Calu3 (cell line): ENCODE results near the gene FAM222A. TPM values are rescaled to one million over a fixed set of nuclear protein-coding genes. Genes with fewer than 3 reads are reported as not detected.

Source experiments
- BruUV-seq: library from RNA; stranded (reverse); fragments of 400-500 nt; replicated peaks from 2 replicates; lab custom pipeline; 2021; lab: Mats Ljungman, UMichigan
- CTCF ChIA-PET: fragments of 300-600 bp; sonication (Branson Sonifier 250); formaldehyde crosslinking; loops from one replicate; lab custom pipeline; 2022; ENCODE audit warnings: antibody characterized with exemption; lab: Charles Lee
- DNase-seq: peaks from one replicate; pipeline ENCODE4 v3.0.0; 2022
- H3K27ac Mint-ChIP-seq: one replicate; pipeline ENCODE4 v1.8.0; 2022; ENCODE audit warnings: mixed read lengths; ENCODE audit not compliant: unreplicated experiment
- H3K27me3 Mint-ChIP-seq: one replicate; pipeline ENCODE4 v1.8.0; 2022; ENCODE audit warnings: mixed read lengths; ENCODE audit not compliant: unreplicated experiment
- H3K36me3 Mint-ChIP-seq: one replicate; pipeline ENCODE4 v1.8.0; 2022; ENCODE audit warnings: mild to moderate bottlenecking, moderate library complexity, mixed read lengths; ENCODE audit not compliant: insufficient read depth, unreplicated experiment
- H3K4me1 Mint-ChIP-seq: one replicate; pipeline ENCODE4 v1.8.0; 2022; ENCODE audit warnings: mild to moderate bottlenecking, low read depth, mixed read lengths; ENCODE audit not compliant: unreplicated experiment
- H3K4me3 Mint-ChIP-seq: one replicate; pipeline ENCODE4 v1.8.0; 2022; ENCODE audit warnings: mild to moderate bottlenecking, low read depth, moderate library complexity, mixed read lengths; ENCODE audit not compliant: unreplicated experiment
- H3K9me3 Mint-ChIP-seq: one replicate; pipeline ENCODE4 v1.8.0; 2022; ENCODE audit warnings: low read depth, mixed read lengths; ENCODE audit not compliant: unreplicated experiment
- CTCF ChIP-seq: fragments of 200-600 bp; IDR thresholded peaks from one replicate; pipeline ENCODE4 v1.8.0; 2022; ENCODE audit warnings: antibody characterized with exemption; ENCODE audit not compliant: unreplicated experiment
- intact Hi-C: fragments of 100-400 bp; cut with micrococcal nuclease; formaldehyde crosslinking; loops from one replicate; pipeline ENCODE4 v1.10.0; 2022; ENCODE audit not compliant: unreplicated experiment
- total RNA-seq: library from RNA; stranded (reverse); gene quantifications from 2 replicates; pipeline ENCODE4 v1.2.3, GENCODE V29; 2022

The FAM222A gene
- total RNA-seq, 1 experiment from 2014 or later = 2.4 TPM

GRCh38 chr12:109762673-109763191 is 49.1 kb downstream of the FAM222A start:
- no TSS peak for BruUV-seq
- TF ChIP-seq CTCF = no peak
- peaks cover 11% of the 10 kb centered on the region for H3K36me3 Mint-ChIP-seq
- DNase-seq = no peak
- no peaks in the 10 kb centered on the region for H3K9me3 Mint-ChIP-seq
- H3K4me1 Mint-ChIP-seq = peaks cover 7% of the 10 kb centered on the region
- intact Hi-C loops = no loop called here
- no peak overlapping the region for H3K4me3 Mint-ChIP-seq
- peaks cover under 1% of the 10 kb centered on the region for H3K27me3 Mint-ChIP-seq
- no peak overlapping the region for H3K27ac Mint-ChIP-seq
- CTCF ChIA-PET = interaction anchor here (0.5 to 1.4 kb wide), 5 partner anchors 10 to 1866 kb away, joined by 3 to 11 read pairs (median 4); no protein-coding TSS in a partner anchor

- intact Hi-C loops = no loop called here
- Mint-ChIP-seq H3K27ac (peak overlapping the region; percentile 33), H3K9me3 (no peaks in the 10 kb centered on the region), H3K4me3 (no peak overlapping the region), H3K27me3 (no peaks in the 10 kb centered on the region), H3K36me3 (peaks cover 11% of the 10 kb centered on the region), H3K4me1 (peaks cover 7% of the 10 kb centered on the region)
- no peak for TF ChIP-seq CTCF
- BruUV-seq = no TSS peak
- CTCF ChIA-PET = interaction anchor here (0.6 to 1.5 kb wide), 5 partner anchors 10 to 831 kb away, joined by 3 to 11 read pairs (median 3); no protein-coding TSS in a partner anchor
- DNase-seq = peak; percentile 59
Measured at GRCh38 chr12:109763201-109763841, 49.7 kb downstream of the FAM222A start.

GRCh38 chr12:109764123-109764522 is 50.5 kb downstream of the FAM222A start:
- no peaks in the 10 kb centered on the region for H3K27me3 Mint-ChIP-seq
- H3K9me3 Mint-ChIP-seq = no peaks in the 10 kb centered on the region
- CTCF ChIA-PET = interaction anchor here (0.5 to 1.5 kb wide), 4 partner anchors 10 to 830 kb away, joined by 3 to 6 read pairs (median 4); no protein-coding TSS in a partner anchor
- BruUV-seq = no TSS peak
- intact Hi-C loops = no loop called here
- H3K4me1 Mint-ChIP-seq = peaks cover 7% of the 10 kb centered on the region
- no peak overlapping the region for H3K27ac Mint-ChIP-seq
- H3K4me3 Mint-ChIP-seq = no peak overlapping the region
- no peak for TF ChIP-seq CTCF
- peaks cover 11% of the 10 kb centered on the region for H3K36me3 Mint-ChIP-seq
- DNase-seq = no peak

- intact Hi-C loops = no loop called here
- Mint-ChIP-seq H3K9me3 (no peaks in the 10 kb centered on the region), H3K4me1 (peaks cover 7% of the 10 kb centered on the region), H3K4me3 (no peak overlapping the region), H3K27me3 (no peaks in the 10 kb centered on the region), H3K36me3 (peaks cover 11% of the 10 kb centered on the region), H3K27ac (no peak overlapping the region)
- BruUV-seq = no TSS peak
- DNase-seq = no peak
- CTCF ChIA-PET = interaction anchor here (0.5 to 1.5 kb wide), 4 partner anchors 10 to 167 kb away, joined by 3 to 6 read pairs (median 4); no protein-coding TSS in a partner anchor
- no peak for TF ChIP-seq CTCF
Measured at GRCh38 chr12:109764776-109765445, 51.3 kb downstream of the FAM222A start.
